GM18870 (cell line): ENCODE results near the gene GPALPP1.
"Not testable (repeated sequence)": the region's sequence is repeated elsewhere in the genome, so short reads cannot be mapped to it uniquely, and the experiment has no call there.

ENCODE experiments used
- ATAC-seq: cut with Tn5 transposase; IDR thresholded peaks from one replicate; pipeline ENCODE4 v1.9.1; 2021; ENCODE audit warnings: moderate library complexity; ENCODE audit not compliant: unreplicated experiment

GPALPP1 gene, protein sequence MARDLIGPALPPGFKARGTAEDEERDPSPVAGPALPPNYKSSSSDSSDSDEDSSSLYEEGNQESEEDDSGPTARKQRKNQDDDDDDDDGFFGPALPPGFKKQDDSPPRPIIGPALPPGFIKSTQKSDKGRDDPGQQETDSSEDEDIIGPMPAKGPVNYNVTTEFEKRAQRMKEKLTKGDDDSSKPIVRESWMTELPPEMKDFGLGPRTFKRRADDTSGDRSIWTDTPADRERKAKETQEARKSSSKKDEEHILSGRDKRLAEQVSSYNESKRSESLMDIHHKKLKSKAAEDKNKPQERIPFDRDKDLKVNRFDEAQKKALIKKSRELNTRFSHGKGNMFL

DNA sequence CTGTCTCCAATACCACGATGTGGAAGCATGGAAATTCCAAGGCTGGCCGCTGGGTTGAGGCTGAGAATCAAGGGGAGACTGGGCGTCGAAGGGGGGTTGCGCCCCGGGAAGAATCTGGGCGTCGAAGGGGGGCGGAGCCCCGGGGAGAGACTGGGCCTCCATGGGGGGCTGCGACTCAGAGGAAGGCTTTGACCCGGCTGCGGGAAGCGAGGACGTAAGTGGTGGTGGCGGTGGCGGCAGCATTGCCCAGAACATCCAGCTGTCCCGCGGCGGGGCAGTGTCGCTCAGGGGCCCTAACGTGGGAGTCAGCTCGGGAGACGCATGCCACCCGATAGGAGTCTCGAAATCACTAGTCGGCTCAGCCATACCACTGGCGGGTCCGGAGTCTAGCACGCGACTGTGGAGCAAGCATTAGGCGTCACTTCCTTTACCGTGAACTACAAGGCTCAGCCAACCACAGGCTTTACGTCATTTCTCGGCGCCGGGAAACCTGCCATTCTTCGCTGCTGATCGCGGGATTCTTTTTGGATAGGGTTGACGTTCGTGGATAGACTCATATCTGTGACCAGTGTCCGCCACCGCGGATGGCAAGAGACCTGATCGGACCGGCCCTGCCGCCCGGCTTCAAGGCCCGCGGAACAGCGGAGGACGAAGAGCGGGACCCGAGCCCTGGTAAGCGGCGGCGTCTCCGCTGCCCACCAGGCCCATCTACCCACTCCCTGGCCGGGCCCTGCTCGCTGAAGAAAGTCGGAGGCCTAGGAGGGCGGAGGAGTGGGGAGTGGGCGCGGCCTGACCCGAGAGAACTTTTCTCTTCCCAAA, at the start of gene GPALPP1, which contains the start of gene NUFIP1:
GPALPP1 (plus strand) TSS at position 468 of the 819 bp plus-strand sequence; CDS start at position 585, 117 bp downstream.
NUFIP1 (minus strand) TSS at position 401 of the 819 bp plus-strand sequence; CDS start at position 366, 35 bp downstream.
- peak; percentile 92 for ATAC-seq

DNA sequence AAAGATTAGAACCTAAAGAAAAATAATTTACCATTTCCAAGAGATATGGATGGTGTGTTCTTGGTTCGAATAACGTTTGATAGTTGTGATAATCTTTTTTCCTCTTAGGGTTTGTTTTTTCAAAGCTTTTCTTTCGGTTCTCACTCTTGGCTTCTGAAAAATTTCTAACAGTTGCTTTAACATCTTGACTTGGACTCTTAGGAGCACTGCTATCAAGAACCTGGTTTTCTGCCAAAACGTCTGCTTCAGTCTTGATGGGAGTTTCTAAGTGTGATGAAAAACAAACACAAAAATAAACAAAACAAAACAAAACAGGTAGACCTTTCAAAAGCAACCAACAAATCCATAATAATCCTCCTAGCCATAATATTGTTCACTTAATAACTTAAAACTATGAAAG, 45.9 kb upstream of the GPALPP1 start:
- ATAC-seq: not testable (repeated sequence)

DNA sequence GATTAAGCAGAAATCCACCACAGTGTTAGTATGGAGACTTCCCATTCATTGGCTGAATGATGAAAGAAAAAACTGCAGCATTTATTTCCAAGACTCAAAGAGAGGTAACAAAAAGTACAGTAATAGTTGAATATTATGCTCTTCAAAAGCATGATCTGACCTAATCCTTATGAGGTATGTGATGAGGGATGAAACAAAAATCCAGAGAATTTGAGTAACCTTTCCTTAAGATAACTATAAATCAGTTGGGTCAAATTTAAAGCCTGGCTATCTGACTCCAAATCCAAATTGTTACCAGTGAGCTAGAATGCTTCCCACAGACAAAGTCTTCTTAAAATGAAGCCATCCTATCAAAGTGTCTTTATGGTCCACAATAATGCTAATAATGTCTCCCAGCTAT, 38.2 kb upstream of the GPALPP1 start:
- no peak for ATAC-seq

DNA sequence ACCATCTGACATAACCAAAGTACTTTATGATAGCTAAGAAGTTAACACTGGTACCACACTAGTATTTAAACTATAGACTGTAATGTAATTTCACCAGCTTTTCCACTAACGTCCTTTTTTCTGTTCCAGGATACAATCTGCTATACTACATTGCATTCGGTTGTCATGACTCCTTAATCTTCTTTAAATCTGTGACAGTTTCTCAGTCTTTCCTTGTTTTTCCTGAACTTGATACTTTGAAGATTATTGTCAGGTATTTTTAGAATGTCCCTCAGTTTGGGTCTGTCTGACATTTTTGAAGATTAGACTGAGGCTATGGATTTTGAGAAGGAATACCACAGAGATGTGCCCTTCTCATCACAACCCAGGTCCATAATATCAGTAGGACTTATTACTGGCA, 36.7 kb upstream of the GPALPP1 start:
- no peak for ATAC-seq

DNA sequence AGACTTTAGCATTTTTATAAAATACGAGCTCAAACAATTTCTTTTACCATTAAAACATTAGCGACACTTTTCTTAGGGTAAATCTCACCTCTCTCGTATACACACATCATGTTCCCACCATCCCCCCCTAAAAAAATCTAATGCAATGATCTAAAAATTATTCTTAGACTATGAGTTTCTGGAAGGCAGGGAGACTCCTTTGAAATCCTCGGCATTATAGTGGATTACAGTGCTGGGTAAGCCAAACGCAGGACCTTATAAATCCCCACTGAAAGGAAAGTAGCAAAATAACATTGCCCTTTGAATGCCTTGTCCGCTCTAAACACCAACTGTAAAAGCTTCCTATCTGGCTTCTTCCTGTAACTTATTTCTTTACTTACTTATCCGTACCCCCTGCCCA, 35.1 kb upstream of the GPALPP1 start:
- no peak for ATAC-seq

DNA sequence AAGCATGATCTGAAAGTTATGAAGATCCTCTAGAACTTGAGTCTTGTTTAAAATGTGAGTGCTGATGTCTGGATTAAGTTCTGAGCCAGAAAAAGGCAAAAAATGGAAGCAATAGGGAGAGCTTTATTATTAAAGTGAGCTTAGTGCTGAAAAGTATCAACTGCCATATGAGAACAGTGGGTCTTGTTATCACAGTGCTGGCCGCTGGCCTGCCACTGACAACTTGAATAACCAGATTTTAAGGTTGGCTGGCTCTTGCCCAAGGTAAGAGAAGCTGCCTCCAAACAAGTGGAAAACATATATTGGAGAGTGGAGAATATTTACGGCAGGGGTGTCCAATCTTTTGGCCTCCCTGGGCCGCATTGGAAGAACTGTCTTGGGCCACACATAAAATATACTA, 33.9 kb upstream of the GPALPP1 start:
- ATAC-seq: no peak

DNA sequence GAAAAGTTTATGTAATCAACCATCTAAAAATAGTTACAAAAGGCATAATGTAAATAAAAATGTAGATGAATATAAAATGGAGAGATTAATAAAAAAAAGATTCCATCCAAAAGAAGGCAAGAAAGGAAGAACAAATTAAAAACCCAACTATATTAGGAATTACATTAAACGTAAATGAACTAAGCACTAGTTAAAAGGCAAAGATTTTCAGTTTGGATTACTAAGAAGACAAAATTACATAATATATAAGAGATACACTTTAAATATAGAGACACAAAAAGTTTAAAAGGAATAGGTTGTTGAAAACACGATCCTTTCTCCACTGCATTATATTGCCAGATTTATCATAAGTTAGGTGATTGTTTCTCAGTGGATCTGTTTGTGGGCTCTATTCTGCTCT, 27.3 kb upstream of the GPALPP1 start:
- ATAC-seq: no peak

DNA sequence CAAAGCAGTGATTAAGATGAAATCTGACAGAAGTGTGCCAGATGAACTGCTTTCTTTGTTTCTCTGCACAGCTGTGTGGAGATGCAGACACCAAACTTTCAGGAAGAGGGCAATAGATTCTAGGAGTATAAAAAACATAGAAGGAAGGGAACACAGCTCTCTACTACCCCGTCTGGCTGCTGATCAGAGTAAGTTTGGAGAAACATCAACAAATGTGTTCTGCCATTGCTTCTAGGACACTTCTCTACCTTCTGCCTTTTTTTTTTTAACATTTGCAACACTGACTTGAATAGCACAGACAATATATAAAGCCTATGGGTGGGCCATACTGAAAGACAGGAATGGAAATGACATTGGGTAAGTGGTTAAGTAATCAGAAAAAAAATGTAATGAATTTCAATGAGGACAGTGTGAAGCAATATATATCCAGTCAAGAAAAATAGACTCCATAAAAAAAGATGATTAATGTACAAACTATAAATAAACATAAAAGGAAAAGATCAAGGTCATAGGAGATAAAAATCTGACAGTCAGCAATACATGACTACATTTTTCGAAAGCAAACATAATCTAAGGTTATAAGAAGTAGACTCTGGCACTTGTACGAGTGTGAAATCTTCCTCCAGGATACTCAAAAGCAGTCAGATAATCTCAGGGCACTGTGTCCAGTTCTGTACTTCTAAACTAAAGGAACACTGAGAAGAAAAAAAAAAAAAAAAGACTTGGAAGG, 21.5 kb upstream of the GPALPP1 start:
- ATAC-seq: no peak

DNA sequence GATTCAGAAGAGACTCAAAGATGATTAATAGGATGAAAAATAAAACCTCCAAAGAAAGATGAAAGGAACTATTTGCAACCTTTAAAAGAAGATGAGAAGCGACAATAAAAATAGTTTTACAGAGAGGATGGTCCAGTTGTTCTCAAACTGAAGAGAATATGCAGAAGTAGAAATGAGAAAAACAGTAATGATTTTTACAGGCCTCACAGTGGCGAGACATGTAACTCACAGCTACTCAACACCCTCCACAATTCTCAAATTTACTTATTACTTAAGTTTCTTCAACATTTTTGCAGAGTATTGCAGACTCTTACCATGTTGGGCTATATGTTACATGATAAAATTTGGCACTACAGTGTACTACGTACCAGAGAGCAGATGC, 20.9 kb upstream of the GPALPP1 start:
- ATAC-seq: no peak

DNA sequence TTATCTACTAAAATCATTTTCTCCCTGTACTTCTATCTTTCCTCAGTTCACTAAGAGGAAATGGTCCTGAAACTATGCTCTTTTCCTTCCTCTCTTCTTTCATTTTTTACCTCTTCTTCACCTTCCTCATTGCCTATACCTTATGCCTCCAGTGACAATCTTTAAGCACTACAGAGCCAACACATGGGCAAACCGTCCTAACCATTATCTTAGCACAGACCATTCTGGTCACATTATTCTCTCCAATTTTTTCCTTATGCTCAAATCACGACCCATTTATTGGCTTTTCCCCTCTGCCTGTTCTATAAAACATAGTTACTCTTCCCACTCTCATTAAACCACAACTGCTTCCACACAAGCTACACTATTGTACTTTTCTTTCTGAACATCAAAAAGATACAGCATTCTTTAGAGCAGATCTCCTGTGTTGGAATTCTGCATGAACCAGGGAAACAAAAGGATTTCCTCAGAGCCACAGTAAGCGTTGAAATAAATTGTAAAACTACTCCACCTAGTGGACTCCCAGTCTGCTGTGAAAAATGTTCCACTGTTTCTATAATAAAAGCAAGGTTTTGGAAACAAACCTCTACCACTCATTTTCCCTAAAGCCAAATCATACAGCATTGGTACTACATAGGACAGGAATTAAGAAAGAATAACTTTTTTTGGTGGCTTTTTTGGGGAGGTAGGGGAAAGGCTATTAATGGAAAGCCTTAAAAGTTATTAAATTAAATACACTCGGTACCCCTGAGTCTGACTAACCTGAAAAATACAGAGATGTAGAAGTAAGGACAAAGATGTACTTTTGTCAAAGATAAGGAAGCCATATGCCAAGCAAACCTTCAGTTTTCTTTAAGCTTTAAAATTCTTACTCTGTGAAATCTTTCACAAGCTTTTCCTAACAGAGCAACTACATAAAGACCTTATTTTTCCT, 19.5 kb upstream of the GPALPP1 start:
- no peak for ATAC-seq

DNA sequence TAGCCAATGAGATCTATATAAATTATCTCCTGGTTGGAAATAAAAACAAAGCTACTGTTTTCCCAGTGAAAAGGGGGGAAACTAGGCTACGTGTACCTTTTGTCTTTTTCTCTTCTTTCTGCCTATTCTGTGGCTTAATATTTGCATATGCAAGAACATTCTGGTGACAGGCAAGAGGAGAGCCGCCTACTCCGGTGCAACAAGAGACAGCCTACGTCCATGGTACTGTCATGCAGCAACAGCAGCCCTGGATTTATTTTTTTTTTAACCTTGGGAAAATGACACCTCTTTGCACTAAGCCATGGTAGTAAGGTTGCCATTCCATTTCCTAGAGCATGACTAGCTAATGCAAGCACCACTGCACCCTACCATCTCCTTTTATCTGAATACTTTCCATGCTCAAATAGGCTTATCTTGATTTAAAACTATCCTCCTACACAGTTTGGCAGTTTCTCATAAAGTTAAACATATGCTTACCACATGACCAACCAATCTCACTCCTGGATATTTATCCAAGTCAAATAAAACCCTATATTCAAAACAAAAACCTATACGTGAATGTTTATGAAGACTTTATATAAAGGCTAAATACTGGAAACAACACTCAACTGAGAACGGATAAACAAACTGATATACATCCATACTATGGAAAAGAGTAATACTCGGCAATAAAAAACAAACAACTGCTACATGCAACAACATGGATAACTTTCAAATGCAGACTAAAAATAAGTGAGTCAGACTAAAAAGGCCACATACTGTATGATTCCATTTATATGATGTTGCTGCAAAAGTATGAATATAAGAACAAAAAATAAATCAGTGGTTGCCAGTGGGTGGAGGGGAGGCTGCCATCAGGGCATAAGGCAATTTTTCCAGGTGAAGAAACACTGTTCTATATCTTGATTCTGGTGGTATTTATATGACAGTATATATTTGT, 17.4 kb upstream of the GPALPP1 start:
- no peak for ATAC-seq

DNA sequence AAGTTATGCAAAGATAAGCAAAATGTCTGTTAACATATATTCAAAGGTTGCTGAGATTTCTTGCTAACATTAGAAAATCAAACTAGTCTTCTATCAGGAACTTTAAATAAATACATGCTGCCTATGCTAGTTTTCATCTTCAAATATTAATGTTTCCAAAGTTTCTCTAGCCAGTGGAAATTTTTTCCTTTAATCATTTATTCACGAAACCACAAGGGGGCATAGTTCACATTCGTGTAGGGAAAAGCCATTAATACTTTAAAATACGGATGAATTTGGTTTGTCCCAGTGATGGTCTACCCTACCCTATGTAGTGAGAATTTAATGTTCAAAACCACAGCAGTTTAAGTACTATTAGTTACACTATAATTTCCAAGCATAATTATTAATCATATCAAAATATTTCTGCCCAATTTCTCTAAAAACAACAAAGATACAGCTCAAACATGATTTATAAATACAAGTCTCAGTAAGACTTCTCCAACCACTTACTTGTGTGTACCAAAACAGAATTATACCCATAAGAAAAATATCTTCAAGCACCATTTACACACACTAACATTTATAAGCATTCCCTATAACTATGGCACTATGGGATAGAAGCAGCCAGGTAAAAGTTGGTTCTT, 16.3 kb upstream of the GPALPP1 start:
- ATAC-seq: no peak

DNA sequence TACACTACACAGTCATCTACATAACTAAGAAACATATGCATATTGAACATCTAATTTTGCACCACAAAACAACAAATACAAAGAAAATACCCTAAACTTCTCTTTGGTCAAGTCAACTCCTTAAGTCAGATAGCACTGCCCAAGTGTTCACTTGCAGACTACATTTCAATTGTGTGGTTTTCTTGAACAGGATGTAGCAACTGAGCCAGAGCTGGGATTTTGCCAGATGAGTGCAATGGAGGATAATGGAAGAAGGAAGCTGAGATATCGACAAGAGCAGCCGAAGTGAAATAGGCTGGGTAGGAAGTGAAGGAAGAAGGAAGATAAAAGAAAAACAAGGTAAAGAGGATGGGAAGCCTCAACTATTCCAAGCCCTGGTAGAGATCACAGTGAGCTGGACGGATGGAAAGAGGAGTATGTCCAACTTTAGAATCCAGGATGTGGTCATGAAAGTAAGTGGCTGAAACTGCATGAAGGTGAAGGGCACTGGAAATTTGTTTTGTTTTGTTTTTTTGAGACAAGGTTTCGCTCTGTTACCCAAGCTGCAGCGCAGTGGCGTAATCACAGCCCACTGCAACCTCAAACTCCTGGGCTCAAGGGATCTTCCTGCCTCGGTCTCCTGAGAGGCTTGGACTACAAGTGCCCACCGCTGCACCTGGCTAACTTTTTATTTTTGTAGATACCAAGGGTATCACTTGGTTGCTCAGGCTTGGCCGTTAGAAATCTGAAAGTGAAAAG, 15.1 kb upstream of the GPALPP1 start:
- ATAC-seq: peak; percentile 71

DNA sequence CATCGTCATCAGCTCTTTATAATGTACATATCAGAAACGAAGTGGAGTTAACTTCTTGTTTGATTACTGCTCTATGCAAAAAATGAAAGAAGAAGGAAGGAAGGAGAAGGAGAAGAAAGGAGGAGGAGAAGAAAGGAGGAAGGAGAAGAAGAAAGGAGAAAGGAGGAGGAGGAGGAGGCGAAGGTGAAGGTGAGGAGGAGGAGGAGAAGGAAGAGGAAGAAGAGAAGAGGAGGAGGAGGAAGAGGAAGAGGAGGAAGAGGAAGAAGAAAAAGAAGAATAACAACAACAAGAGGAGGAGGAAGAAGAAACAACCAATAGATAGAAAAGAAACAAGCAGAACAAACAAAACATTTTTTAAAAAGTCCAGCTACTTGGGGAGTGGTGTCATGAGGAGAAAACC, 13.1 kb upstream of the GPALPP1 start:
- ATAC-seq: no peak

DNA sequence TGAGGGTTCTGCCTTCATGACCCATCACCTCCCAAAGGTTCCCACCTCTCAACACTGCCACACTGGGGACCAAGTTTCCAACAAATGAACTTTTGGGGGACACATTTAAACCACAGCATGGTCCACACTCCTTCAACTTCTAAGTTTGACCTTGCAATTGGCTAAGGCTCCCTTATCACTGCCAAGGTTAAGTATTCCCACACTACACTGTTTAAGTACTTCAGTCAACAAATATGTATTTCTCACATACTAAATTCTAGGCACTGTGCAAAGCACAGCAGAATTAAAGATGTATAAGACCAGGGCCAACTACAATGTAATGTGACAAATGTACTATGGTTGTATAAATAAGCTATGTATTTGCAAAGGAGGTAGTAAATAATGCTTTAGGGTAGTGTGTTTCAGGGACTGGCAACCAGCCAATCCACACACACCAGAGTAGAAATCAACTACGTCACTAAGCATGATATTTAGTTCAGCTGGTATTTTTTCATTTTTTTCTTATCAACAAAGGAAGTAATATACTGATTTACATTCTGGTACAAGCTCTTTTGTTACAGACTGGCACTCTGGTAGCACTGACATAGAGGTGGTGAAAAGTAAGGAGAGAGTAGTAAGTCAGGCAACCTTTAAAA, 12.3 kb upstream of the GPALPP1 start:
- no peak for ATAC-seq

DNA sequence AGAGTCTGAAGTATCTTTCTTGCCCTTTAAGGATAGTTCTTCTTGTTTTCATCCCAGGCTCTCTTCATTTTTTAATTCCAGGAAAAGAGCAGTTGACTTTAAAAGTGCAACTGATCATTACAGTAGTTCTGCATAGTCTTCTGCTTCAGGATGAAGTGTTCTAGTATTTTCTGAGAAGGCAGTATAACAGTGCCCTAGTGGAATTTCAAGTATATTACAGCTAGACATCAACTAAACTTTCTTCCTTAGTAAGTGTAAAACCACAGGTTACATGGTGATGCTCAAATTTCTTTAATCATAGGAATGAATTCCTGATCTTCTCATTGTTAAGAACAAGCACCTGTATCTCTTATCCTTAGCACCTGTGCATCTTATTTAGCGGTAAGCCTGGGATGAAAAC, 11.0 kb upstream of the GPALPP1 start:
- ATAC-seq: no peak

DNA sequence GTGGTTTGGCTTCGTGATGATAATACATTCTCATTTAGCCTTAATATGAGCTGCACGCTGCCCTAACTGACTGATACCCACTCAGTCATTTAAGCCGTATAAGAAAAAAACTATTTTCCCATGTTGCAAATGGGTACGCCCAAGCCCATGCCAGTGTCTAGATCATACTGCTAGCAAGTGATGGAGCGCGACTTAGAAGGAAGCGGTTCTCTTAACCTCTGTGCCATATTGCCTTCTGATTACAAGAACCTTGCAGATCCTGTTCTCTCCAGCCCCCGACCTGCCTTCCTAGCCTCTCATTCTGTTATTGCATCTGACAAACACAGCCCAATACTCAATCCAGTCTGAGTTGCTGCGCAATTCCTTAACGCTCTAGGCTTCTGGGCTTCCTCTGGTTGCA, 603 bp downstream of the GPALPP1 start:
- no peak for ATAC-seq

DNA sequence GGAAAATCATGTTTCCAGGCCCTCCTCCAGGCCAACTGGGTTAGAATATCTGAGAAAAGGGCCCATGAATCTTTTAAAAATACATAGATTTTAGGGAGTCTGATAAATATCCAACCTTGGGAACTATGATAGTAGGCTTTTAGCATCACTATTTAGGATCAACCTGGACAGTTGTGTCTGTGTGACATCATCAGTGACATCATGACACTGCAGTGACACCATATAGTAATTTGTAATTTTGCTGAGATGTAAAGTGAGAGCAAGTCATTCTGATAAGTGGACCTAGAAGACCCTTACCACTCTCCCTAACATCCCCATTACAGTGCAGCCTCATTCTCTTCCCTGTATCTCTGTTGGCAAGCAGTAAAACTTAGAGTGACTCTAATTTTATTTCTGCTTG, 14.1 kb downstream of the GPALPP1 start:
- ATAC-seq: no peak
